Activated CD4-positive, alpha-beta T cell treated with anti-CD3 and anti-CD28 coated beads, Interleukin-2, amount 50 U/mL, for 24 hours (primary cell): ENCODE data around the gene MCC.
"Not testable (repeated sequence)": the region's sequence is repeated elsewhere in the genome, so short reads cannot be mapped to it uniquely, and the experiment has no call there.

ENCODE experiments used
- DNase-seq, 2 donors: peaks; one replicate each; pipeline ENCODE4 v3.0.0-alpha.2; 2020; ENCODE audit warnings: low read depth in 1 of 2, low spot score in 1 of 2

The MCC gene

GRCh38 chr5:113087976-113088514, 400.2 kb downstream of the MCC start:
- no peak for DNase-seq

- DNase-seq = no peak
Observed at GRCh38 chr5:113085880-113086409, 402.3 kb downstream of the MCC start.

- DNase-seq = no peak
Observed at GRCh38 chr5:113085084-113085414, 403.2 kb downstream of the MCC start.

GRCh38 chr5:113084402-113085083, 403.7 kb downstream of the MCC start:
- DNase-seq = no peak

GRCh38 chr5:113083481-113083880, 404.8 kb downstream of the MCC start:
- DNase-seq = no peak

GRCh38 chr5:113082547-113082905, 405.7 kb downstream of the MCC start:
- no peak for DNase-seq

- no peak for DNase-seq
Observed at GRCh38 chr5:113081881-113082546, 406.2 kb downstream of the MCC start.

- no peak for DNase-seq
Observed at GRCh38 chr5:113081091-113081839, 407.0 kb downstream of the MCC start.

- not testable (repeated sequence) for DNase-seq
Observed at GRCh38 chr5:113076649-113077048, 411.6 kb downstream of the MCC start.

- no peak for DNase-seq
Observed at GRCh38 chr5:113075019-113075418, 413.2 kb downstream of the MCC start.

- DNase-seq = not testable (repeated sequence)
Observed at GRCh38 chr5:113073629-113074034, 414.6 kb downstream of the MCC start.

GRCh38 chr5:113071401-113071800, 416.9 kb downstream of the MCC start:
- DNase-seq = no peak

- DNase-seq = no peak
Observed at GRCh38 chr5:113070901-113071300, 417.4 kb downstream of the MCC start.

GRCh38 chr5:113068559-113068958, 419.7 kb downstream of the MCC start:
- DNase-seq = no peak

GRCh38 chr5:113067635-113068344, 420.5 kb downstream of the MCC start:
- DNase-seq = no peak

- DNase-seq = no peak
Observed at GRCh38 chr5:113065626-113066025, 422.6 kb downstream of the MCC start.

GRCh38 chr5:113064806-113065205, 423.4 kb downstream of the MCC start:
- no peak for DNase-seq

- DNase-seq = no peak
Observed at GRCh38 chr5:113063927-113064326, 424.3 kb downstream of the MCC start.

- DNase-seq = no peak
Observed at GRCh38 chr5:113062869-113063508, 425.3 kb downstream of the MCC start.

- no peak for DNase-seq
Observed at GRCh38 chr5:113061846-113062780, 426.1 kb downstream of the MCC start.
